Lower leg skin (tissue), 4 donors: ENCODE data around the gene CDHR4. TPM values are rescaled to one million over a fixed set of nuclear protein-coding genes. Genes with fewer than 3 reads are reported as not detected.

Experiments used
- DNase-seq, 2 donors: peaks; one replicate each; pipeline ENCODE4 v3.0.0-alpha.2; 2019; ENCODE audit warnings: low spot score in 2 of 2
- H3K4me3 ChIP-seq: fragments of 200-600 bp; sonication (generic); 2 replicates; pipeline ENCODE4 v1.5.1; 2017; ENCODE audit warnings: mild to moderate bottlenecking, low read depth; ENCODE audit not compliant: poor library complexity, severe bottlenecking
- POLR2A ChIP-seq, 2 donors: fragments of 450-650 bp; IDR thresholded peaks; one replicate each; pipeline ENCODE4 v1.6.1; 2016 to 2017; ENCODE audit warnings: antibody characterized with exemption in 2 of 2, mild to moderate bottlenecking in 1 of 2, moderate library complexity in 1 of 2
- WGBS, 2 donors: methylation state at CpG; one replicate each; pipeline ENCODE4 v1.1.5; 2018; 5-methylcytosine and 5-hydroxymethylcytosine counted together
- intact Hi-C: fragments of 100-400 bp; cut with DNase I; formaldehyde crosslinking; loops from one replicate; pipeline ENCODE4 v1.15.0; 2023; ENCODE audit warnings: low total_unique reads
- total RNA-seq, 4 donors: library from RNA; depleted of rRNA; stranded (reverse); fragments of >200 nt; gene quantifications; one replicate each; pipeline ENCODE4 v1.1.0, GENCODE V29; 2016
- TF ChIP-seq, protein P1 (sequence below), 3 donors: fragments of 450-650 bp; IDR thresholded peaks; one replicate each; pipeline ENCODE4 v1.5.1; 2016; ENCODE audit warnings: antibody characterized with exemption in 3 of 3, mild to moderate bottlenecking in 3 of 3, moderate library complexity in 2 of 3

Gene CDHR4
- total RNA-seq, 4 donors from 2014 or later, result 0.36 to 0.84 TPM; not detected in 2

GRCh38 chr3:49791571-49791970 lies 8.1 kb downstream of the CDHR4 start:
- TF ChIP-seq POLR2A (IDR thresholded peaks at IDR 0.05), result no peak
- TF ChIP-seq, protein P1, sequence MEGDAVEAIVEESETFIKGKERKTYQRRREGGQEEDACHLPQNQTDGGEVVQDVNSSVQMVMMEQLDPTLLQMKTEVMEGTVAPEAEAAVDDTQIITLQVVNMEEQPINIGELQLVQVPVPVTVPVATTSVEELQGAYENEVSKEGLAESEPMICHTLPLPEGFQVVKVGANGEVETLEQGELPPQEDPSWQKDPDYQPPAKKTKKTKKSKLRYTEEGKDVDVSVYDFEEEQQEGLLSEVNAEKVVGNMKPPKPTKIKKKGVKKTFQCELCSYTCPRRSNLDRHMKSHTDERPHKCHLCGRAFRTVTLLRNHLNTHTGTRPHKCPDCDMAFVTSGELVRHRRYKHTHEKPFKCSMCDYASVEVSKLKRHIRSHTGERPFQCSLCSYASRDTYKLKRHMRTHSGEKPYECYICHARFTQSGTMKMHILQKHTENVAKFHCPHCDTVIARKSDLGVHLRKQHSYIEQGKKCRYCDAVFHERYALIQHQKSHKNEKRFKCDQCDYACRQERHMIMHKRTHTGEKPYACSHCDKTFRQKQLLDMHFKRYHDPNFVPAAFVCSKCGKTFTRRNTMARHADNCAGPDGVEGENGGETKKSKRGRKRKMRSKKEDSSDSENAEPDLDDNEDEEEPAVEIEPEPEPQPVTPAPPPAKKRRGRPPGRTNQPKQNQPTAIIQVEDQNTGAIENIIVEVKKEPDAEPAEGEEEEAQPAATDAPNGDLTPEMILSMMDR (IDR thresholded peaks at IDR 0.05), result no peak
- H3K4me3 ChIP-seq, result no peak overlapping the region
- no peak for DNase-seq
- 92 to 95% methylated on average over 4 of the region's 4 CpGs for WGBS, 2 donors
- intact Hi-C loops, result no loop called here

DNA sequence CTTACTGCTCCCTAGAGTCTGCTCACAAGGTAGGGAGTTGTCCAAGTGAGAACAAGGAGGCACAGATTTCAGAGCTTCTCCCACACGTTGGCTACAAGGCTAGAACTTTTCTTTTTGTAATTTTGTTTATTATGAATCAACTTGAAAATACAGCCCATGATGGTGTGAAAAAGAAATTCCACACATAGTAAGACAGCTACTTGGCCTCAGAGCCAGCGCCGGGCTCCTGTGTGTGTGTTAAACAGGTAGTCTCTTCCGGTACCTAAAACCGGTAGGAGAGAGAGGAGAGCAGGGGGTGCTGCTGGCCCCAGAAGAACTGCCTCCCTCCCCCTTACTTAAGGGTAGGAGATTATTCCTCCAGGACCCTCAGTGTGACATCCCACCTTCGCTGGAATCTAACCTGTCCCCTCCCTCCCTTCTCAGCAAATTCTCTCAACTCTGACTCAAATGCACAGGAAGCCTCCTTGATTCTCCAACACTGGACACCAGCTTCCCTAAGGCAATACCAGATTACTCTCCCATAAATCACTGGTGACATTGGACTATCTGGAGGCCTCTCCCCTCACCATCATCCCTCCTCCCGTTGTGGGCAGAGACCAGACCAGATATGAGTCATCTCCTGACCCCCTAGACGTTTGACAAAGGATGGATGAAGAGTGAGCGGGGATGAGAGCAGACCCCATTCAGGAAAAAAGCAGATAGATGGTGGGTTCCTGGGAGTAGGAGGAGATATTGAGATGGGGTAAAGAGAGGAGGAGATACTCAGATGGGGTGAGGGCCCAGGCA lies 8.9 kb downstream of the CDHR4 start:
- 64 to 69% methylated on average over 9 of the region's 9 CpGs for WGBS, 2 donors
- intact Hi-C loops, result no loop called here
- no peak for TF ChIP-seq POLR2A (IDR thresholded peaks at IDR 0.05)
- TF ChIP-seq, protein P1 (IDR thresholded peaks at IDR 0.05), result no peak
- H3K4me3 ChIP-seq, result no peak overlapping the region
- DNase-seq, result no peak

DNA sequence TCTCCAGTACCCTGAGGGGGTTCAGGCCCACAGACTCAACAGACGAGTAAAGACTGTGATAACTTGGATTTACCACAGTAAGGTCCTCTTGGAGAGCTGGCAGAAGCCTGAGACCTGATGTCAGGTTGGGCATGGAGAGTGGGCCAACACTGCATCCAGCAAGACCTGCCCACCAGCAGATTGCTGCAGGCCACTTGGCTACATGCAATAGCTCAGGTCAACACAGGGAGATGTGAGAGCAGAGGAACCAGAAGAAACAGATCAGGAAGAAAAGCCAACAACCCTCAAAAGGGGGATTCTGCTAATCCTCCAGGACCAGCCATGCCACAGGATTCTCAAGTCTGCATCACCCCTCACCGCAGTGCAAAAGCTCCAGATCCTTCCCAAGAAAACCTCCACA lies 11.6 kb downstream of the CDHR4 start:
- 91 to 92% methylated on average over 2 of the region's 2 CpGs for WGBS, 2 donors
- intact Hi-C loops, result loop anchor here (10.0 kb wide), 1 partner anchor 63 kb away; the partner anchor contains the start of gene GMPPB
- H3K4me3 ChIP-seq, result no peak overlapping the region
- no peak for DNase-seq
- TF ChIP-seq POLR2A (IDR thresholded peaks at IDR 0.05), result no peak
- TF ChIP-seq, protein P1 (IDR thresholded peaks at IDR 0.05), result no peak

- 64 to 84% methylated on average over 5 of the region's 5 CpGs for WGBS, 2 donors
- TF ChIP-seq, protein P1 (IDR thresholded peaks at IDR 0.05), result no peak
- TF ChIP-seq POLR2A (IDR thresholded peaks at IDR 0.05), result no peak
- intact Hi-C loops, result loop anchor here (10.0 kb wide), 1 partner anchor 63 kb away; the partner anchor contains the start of gene GMPPB
- H3K4me3 ChIP-seq, result no peak overlapping the region
- DNase-seq, result no peak
Observed at GRCh38 chr3:49787536-49787935, 12.1 kb downstream of the CDHR4 start.

DNA sequence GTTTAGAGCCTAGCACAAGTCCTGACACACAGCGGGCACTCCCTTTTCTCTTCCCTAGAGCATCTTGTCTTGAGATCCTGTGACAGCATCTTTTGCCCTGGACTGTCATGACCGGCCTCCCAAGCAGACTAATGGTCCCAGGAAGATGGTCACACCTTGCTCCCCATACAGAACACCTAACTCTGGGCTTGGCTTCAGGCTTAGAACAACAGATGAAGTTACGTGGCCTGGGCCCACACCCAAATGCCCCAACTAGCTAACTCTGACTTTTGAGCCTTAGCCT lies 12.6 kb downstream of the CDHR4 start:
- intact Hi-C loops, result loop anchor here (10.0 kb wide), 1 partner anchor 62 kb away; the partner anchor contains the start of gene GMPPB
- TF ChIP-seq POLR2A (IDR thresholded peaks at IDR 0.05), result no peak
- TF ChIP-seq, protein P1 (IDR thresholded peaks at IDR 0.05), result no peak
- 38 to 46% methylated on average over 3 of the region's 3 CpGs for WGBS, 2 donors
- DNase-seq, result peak in 1 of 2 donors; percentile 76
- H3K4me3 ChIP-seq, result no peak overlapping the region
